HCT116 (cell line): Measurements from ENCODE around the gene CARNS1.

ENCODE experiments used
- CEBPB ChIP-seq: IDR thresholded peaks from 2 replicates; pipeline ENCODE4 v1.6.1; 2012; ENCODE audit warnings: low read depth
- EGR1 ChIP-seq: IDR thresholded peaks from 2 replicates; pipeline ENCODE4 v1.6.1; 2012; ENCODE audit warnings: low read depth
- YY1 ChIP-seq: IDR thresholded peaks from 2 replicates; pipeline ENCODE4 v1.6.1; 2011; ENCODE audit warnings: low read length, low read depth, moderate library complexity, mild to moderate bottlenecking; ENCODE audit not compliant: insufficient replicate concordance; ENCODE audit errors: extremely low read depth
- TF ChIP-seq, protein P1 (sequence below), 3 experiments: fragments of 200-600 bp in 1 of 3; sonication (generic) in 1 of 3; IDR thresholded peaks in 2 of 3; conservative IDR thresholded peaks in 1 of 3; 2 replicates each; pipeline ENCODE4 v1.5.1; 2012 to 2017; ENCODE audit warnings: low read depth in 2 of 3, low read length in 2 of 3, antibody characterized with exemption in 1 of 3, borderline replicate concordance in 1 of 3, control low read depth in 1 of 3, mild to moderate bottlenecking in 1 of 3, mixed read lengths in 1 of 3, mixed run types in 1 of 3, moderate library complexity in 1 of 3; ENCODE audit not compliant: insufficient read depth in 1 of 3

DNA sequence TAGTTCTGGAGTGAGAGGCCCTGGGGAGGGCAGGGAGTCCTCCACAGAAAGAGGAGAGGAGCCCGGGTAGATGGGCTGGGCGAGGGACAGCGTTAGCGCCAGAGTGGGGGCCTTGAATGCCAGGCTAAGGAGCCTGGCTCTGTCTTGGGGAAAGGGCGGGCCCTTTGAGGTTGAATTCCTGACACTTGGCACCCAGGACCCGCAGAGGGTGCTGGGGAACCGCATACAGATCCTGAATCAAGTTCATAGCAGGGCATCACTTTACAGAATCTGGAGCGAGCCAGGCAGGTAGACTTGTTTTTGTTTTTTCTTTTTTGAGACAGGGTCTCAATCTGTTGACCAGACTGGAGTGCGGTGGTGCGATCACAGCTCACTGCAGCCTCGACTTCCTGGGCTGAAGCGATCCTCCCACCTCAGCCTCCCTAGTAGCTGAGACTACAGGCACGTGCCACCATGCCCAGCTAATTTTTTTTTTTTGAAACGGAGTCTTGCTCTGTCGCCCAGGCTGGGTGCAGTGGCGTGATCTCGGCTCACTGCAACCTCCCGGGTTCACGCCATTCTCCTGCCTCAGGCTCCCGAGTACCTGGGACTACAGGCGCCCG lies 6.1 kb downstream of the CARNS1 start:
- TF ChIP-seq, protein P1, sequence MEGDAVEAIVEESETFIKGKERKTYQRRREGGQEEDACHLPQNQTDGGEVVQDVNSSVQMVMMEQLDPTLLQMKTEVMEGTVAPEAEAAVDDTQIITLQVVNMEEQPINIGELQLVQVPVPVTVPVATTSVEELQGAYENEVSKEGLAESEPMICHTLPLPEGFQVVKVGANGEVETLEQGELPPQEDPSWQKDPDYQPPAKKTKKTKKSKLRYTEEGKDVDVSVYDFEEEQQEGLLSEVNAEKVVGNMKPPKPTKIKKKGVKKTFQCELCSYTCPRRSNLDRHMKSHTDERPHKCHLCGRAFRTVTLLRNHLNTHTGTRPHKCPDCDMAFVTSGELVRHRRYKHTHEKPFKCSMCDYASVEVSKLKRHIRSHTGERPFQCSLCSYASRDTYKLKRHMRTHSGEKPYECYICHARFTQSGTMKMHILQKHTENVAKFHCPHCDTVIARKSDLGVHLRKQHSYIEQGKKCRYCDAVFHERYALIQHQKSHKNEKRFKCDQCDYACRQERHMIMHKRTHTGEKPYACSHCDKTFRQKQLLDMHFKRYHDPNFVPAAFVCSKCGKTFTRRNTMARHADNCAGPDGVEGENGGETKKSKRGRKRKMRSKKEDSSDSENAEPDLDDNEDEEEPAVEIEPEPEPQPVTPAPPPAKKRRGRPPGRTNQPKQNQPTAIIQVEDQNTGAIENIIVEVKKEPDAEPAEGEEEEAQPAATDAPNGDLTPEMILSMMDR (IDR thresholded peaks at IDR 0.05 in 2 of 3, conservative IDR thresholded peaks at IDR 0.05 in 1 of 3; ENCODE audit: borderline replicate concordance in 1 of 3, insufficient read depth in 1 of 3, low read depth in 2 of 3, low read length in 2 of 3) = no peak
- no peak for TF ChIP-seq YY1
- TF ChIP-seq CEBPB = no peak
- TF ChIP-seq EGR1 = no peak
